ENCODE results near the gene LRRTM4.

GRCh38 chr2:76745605-76746004 lies 776.6 kb downstream of the LRRTM4 start:
- TF ChIP-seq CTCF (IDR thresholded peaks at IDR 0.05) (no peak), POLR2A (IDR thresholded peaks at IDR 0.05) (no peak)

All from thyroid gland (tissue), 4 donors.